ENCODE measurements around the gene LRRC10B.
A peak's percentile ranks its signal among the peaks of the same experiment; 100 is the strongest.

Gene LRRC10B

GRCh38 chr11:61486011-61486620 is 22.4 kb upstream of the LRRC10B start:
- H3K27me3 ChIP-seq (ENCODE audit: insufficient read depth, poor library complexity, severe bottlenecking), result no peaks in the 10 kb centered on the region
- H3K36me3 ChIP-seq (ENCODE audit: low read depth), result no peaks in the 10 kb centered on the region
- no peak overlapping the region for H3K27ac ChIP-seq (ENCODE audit: poor library complexity, severe bottlenecking)
- DNase-seq (ENCODE audit: low spot score) (no peak), ATAC-seq (ENCODE audit: low read depth) (no peak)
- no peaks in the 10 kb centered on the region for H3K4me1 ChIP-seq (ENCODE audit: insufficient read depth, poor library complexity, severe bottlenecking)
- H3K4me3 ChIP-seq (ENCODE audit: severe bottlenecking), result no peak overlapping the region
- no peaks in the 10 kb centered on the region for H3K9me3 ChIP-seq (ENCODE audit: severe bottlenecking)
- TF ChIP-seq CTCF (IDR thresholded peaks at IDR 0.05; ENCODE audit: poor library complexity, severe bottlenecking), result no peak

GRCh38 chr11:61486779-61487178 is 21.8 kb upstream of the LRRC10B start:
- no peaks in the 10 kb centered on the region for H3K4me1 ChIP-seq (ENCODE audit: insufficient read depth, poor library complexity, severe bottlenecking)
- H3K36me3 ChIP-seq (ENCODE audit: low read depth), result no peaks in the 10 kb centered on the region
- no peaks in the 10 kb centered on the region for H3K27me3 ChIP-seq (ENCODE audit: insufficient read depth, poor library complexity, severe bottlenecking)
- no peak for DNase-seq (ENCODE audit: low spot score)
- no peaks in the 10 kb centered on the region for H3K9me3 ChIP-seq (ENCODE audit: severe bottlenecking)
- no peak for TF ChIP-seq CTCF (IDR thresholded peaks at IDR 0.05; ENCODE audit: poor library complexity, severe bottlenecking)
- H3K4me3 ChIP-seq (ENCODE audit: severe bottlenecking), result no peak overlapping the region
- no peak overlapping the region for H3K27ac ChIP-seq (ENCODE audit: poor library complexity, severe bottlenecking)
- peak; percentile 74 for ATAC-seq (ENCODE audit: low read depth)

GRCh38 chr11:61487342-61488025 is 21.1 kb upstream of the LRRC10B start:
- no peaks in the 10 kb centered on the region for H3K36me3 ChIP-seq (ENCODE audit: low read depth)
- ATAC-seq (ENCODE audit: low read depth), result no peak
- no peak for DNase-seq (ENCODE audit: low spot score)
- H3K4me3 ChIP-seq (ENCODE audit: severe bottlenecking), result no peak overlapping the region
- H3K4me1 ChIP-seq (ENCODE audit: insufficient read depth, poor library complexity, severe bottlenecking), result no peaks in the 10 kb centered on the region
- no peak for TF ChIP-seq CTCF (IDR thresholded peaks at IDR 0.05; ENCODE audit: poor library complexity, severe bottlenecking)
- no peak overlapping the region for H3K27ac ChIP-seq (ENCODE audit: poor library complexity, severe bottlenecking)
- H3K27me3 ChIP-seq (ENCODE audit: insufficient read depth, poor library complexity, severe bottlenecking), result no peaks in the 10 kb centered on the region
- no peaks in the 10 kb centered on the region for H3K9me3 ChIP-seq (ENCODE audit: severe bottlenecking)

- no peak overlapping the region for H3K4me3 ChIP-seq (ENCODE audit: severe bottlenecking)
- TF ChIP-seq CTCF (IDR thresholded peaks at IDR 0.05; ENCODE audit: poor library complexity, severe bottlenecking), result no peak
These were observed 19.8 kb upstream of the LRRC10B start for GRCh38 chr11:61488651-61489291.

More at GRCh38 chr11:61488651-61489291, 19.8 kb upstream of the LRRC10B start:
- peak; percentile 39 for DNase-seq (ENCODE audit: low spot score)
- Histone ChIP-seq H3K27me3 (ENCODE audit: insufficient read depth, poor library complexity, severe bottlenecking) (no peaks in the 10 kb centered on the region), H3K27ac (ENCODE audit: poor library complexity, severe bottlenecking) (no peak overlapping the region), H3K9me3 (ENCODE audit: severe bottlenecking) (no peaks in the 10 kb centered on the region), H3K36me3 (ENCODE audit: low read depth) (no peaks in the 10 kb centered on the region), H3K4me1 (ENCODE audit: insufficient read depth, poor library complexity, severe bottlenecking) (no peaks in the 10 kb centered on the region)
- ATAC-seq (ENCODE audit: low read depth), result peak; percentile 12; the same call in 1 of the 3 replicates
